Fibroblast of peridontal ligament (primary cell): Measurements from ENCODE around the gene CCT3.
"Not testable (repeated sequence)": the region's sequence is repeated elsewhere in the genome, so short reads cannot be mapped to it uniquely, and the experiment has no call there.

Source experiments
- DNase-seq: peaks from one replicate; pipeline ENCODE4 v3.0.0-alpha.2; 2010; ENCODE audit errors: extremely low read depth

Gene CCT3

DNA sequence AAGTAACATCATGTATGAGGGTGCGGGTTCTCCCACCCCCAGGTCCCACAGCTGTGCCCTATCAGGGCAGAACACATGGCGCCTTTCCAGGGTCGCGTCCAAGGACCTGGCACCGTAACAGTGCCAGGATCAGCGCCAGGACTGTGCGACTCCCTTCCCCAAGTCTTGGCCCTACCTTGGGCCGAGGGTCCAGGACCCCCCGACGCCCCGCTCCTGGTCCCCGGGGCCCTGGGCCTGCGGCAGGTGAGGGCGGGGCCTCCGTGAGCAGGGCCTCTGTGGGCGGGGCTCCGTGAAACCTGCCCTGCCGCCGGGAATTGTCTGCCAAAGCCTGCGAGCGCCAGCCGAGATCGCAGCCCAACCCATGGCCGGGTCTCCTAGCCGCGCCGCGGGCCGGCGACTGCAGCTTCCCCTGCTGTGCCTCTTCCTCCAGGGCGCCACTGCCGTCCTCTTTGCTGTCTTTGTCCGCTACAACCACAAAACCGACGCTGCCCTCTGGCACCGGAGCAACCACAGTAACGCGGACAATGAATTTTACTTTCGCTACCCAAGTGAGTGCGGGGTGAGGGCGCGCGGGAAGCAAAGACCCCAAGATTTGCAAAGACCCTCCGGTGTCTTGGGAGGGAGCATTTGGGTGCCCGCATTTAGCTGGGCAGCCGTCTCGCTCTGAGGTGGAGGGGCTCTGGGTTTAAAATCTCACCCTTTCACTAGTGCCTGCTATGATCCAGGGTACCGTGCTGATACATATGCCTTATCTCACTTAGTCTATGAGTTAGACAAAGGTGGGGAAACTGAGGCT lies 31.0 kb upstream of the CCT3 start, which contains the start of gene RHBG:
RHBG (plus strand) TSS at position 323 of the 796 bp plus-strand sequence; CDS start at position 362, 39 bp downstream.
- peak; percentile 10 for DNase-seq

DNA sequence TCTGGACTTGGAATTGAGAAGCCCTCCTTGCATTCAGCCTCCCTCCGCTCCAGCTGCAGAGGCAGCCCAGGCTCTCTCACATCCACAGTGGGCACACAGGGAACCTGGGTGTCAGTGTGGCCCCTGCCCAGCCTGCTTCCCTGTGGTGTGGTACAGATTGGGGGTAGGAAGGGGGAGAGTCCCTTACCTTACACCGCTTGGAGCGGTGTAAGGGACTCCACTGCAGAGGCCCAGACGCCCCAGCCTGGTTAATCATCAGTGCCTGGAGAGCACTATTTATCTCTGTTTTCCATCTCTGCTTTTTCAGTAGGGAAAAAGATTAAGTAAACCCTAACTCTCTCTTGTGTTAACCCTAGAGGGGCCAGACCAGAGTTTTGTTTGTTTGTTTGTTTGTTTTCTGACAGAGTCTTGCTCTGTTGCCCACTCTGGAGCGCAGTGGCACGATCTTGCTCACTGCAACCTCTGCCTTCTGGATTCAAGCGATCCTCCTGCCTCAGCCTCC lies 30.1 kb upstream of the CCT3 start:
- DNase-seq: no peak

DNA sequence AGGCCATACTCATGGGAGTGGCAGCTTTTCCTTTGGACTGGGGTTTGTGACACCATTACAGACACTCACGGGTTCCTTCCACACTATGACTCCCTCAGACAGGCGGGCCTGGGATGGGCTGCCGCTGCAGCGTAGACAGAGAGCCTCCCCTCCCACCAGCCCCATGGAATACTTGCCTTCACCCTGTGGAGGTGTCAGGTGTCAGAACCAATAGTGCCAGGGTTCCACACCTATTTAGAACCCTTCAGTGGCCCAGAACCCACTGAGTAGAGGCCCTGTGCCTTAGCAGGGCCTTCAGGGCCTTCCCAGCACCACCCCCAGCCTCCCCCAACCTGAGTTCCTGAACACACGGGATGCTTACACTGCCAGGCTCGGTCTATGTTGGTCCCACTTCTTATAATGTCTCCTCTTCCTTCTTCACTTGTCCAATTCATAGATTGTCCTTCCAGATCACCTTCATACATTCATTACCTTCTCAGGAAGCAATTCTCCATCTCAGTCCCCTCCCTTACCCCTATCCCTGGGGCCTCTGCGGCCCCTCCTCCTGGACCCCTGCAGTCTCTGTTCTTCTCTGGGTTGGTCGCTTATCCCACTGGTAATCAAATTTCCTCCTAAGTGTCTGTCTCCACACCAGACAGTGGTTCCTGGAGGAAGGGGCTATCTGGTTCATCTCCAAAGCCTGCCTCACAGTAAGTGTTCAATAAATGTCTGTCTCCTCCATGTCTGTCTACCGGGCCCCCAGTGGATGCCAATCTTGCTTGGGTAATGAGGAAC lies 29.5 kb upstream of the CCT3 start:
- DNase-seq: no peak

DNA sequence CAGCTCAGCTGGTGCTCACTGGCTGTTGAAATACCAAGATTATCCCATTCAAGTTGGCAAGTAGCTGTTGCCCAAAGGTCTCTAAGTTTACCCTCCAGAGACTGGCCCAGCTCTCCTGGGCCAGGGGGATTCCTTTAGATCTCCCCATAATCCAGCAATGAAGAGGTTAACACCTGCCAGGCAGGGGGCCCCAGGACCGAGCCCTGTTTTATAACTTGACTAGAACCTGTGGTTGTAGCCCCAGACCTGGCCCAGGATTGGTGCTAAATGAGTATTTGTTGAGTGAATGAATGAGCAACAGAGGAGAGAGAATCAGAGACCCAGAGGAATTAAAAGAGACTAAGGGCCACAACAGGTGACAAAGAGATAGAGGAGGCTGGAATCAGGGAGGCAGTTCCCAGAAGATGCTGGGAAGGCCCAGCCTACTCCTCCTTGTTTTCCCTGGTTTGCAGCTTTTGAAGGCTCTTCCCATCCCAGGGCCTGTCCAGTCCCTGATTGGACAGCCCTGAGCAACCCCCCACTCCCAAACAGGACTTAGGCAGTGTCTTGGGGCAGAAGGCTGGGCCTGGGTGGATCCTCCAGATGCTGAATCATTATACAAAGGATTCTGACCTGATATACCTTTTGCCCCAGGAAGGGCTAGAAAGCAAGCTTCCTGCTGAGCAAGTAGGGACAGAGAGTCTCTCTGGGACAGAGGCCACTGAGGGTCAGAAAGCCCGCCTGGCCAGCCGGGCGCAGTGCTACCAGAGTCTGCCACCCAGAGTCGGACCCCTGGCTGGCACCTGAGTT lies 28.5 kb upstream of the CCT3 start:
- DNase-seq: no peak

DNA sequence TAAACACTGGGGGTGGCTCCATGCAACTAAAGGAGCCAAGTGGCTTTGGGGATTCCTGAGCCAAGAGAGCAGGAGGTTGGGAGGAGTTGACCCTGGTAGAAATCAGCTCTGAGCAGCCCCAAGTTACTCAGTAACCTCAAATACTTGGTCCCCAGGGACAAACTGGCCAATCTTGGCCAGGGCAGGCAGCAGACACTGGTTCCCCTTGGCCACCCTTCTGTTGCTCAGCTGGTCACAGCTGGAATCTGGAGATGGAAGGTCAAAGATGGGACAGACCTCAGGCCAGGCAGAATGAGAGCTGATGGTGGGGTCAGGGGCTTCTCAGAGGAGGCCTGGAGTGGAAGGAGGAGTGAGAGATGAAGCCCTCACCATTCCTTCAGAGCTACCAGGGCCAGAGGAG lies 27.7 kb upstream of the CCT3 start:
- DNase-seq: no peak

DNA sequence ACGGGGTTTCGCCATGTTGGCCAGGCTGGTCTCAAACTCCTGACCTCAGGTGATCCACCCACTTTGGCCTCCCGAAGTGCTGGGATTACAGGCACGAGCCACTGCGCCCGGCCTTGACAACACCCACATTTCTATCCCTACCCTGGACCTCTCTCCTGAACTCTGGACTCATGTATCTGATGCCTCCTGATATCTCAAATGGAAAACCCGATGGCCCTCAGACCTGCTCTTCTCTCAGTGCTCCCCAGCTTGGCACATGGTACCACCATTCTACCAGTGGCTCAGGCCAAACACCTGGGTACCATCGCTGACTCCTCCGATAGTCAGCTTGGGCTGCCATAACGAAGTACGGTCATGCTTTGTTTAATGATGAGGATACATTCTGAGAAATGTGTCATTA lies 22.4 kb upstream of the CCT3 start:
- no peak for DNase-seq

DNA sequence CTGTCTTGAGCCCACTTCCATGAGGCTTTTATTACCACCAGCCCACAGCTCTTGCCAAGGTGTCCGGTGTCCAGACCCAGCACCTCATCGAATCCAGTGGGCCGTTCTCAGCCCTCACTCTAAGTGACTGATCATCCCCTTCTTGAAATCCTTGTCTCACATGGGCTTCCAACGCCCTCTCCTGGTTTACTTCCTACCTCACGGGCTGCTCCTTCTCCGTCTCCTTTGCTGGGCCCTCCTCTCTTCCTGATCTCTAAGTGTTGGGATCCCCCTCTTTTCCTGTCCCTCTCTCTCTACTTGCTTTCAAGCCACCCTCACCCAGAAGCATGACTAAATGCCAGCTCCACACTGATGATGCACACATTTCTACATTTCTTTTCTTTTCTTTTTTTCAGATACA lies 21.9 kb upstream of the CCT3 start:
- peak; percentile 72 for DNase-seq

DNA sequence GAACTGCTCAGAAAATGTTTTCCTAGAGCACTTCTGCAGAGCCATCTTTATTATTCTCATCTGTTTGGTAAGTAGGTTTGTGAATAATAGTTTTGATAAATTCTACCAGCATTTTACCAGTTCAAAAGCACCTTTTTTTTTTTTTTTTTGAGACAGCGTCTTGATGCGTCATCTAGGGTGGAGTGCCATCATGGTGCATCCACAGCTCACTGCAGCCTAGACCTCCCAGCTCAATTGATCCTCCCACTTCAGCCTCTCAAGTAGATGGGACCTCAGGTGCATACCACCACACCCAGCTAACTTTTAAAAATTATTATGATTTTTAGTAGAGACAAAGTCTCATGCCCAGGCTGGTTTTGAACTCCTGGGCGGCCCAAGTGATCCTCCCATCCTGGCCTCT lies 21.2 kb upstream of the CCT3 start:
- no peak for DNase-seq

DNA sequence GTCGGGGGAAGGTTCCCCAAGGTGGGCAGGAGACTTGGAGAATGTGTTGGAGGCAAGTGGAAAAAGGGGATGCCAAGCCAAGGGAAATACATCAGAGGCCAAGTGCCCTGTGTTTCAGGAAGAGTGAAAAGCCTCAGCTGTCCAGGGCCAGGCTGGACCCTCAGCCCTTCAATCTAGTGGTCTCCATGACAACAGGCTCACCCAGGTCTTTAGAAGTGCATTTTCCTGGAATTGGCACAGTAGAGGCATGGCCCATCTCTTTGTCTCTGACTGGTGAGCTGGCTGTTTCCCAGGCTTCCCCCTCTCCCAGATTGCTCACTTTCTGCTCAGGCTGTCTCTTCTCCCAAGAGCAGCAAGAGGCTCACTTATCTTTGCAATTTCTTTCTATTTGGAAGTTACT lies 20.5 kb upstream of the CCT3 start:
- DNase-seq: no peak

DNA sequence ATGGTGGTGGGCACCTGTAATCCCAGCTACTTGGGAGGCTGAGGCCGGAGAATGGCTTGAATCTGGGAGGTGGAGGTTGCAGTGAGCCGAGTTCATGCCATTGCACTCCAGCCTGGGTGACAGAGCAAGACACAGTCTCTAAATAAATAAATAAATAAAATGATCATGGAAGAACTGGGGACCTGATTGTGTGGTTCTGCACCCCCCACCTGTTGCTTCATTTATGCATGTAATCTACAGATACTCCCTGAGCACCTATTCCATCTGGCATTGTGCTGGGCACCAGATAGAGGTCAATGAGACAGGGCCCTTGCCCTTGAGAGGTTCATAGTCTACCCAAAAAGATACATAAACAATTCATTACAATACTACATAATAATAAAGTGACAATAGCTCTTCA lies 19.9 kb upstream of the CCT3 start:
- DNase-seq: no peak

DNA sequence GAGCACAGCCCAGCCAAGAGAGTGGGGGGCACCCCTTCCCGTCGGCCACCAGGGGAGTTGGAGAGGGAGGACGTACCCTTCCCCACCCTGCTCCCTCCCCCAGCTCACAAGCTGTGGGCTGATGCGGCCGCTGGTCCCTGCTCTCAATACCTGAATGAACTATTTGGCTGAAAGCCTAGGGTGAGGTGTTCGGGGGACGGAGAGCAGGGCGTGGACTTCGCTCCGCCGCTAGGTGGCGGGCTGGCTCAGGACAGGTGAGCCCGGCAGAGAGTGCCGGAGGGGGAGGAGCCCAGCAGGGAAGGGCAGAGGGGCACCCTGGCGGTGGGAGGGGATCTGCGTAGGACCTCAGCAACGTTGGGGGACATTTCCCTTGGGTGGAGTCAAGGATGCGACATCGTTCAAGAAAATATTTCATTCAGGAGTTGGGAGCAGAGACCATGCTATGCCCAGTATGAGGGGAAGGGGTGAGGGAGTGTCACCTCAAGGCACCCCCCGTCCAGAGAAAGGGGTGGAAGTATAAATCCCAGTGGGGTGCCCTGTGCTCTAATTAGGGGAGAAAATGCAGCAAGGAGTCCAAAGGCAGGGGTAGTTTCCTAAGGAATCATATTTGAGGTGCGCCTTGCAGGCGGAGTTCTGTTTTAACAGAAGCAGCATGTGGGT lies 18.9 kb upstream of the CCT3 start:
- no peak for DNase-seq

DNA sequence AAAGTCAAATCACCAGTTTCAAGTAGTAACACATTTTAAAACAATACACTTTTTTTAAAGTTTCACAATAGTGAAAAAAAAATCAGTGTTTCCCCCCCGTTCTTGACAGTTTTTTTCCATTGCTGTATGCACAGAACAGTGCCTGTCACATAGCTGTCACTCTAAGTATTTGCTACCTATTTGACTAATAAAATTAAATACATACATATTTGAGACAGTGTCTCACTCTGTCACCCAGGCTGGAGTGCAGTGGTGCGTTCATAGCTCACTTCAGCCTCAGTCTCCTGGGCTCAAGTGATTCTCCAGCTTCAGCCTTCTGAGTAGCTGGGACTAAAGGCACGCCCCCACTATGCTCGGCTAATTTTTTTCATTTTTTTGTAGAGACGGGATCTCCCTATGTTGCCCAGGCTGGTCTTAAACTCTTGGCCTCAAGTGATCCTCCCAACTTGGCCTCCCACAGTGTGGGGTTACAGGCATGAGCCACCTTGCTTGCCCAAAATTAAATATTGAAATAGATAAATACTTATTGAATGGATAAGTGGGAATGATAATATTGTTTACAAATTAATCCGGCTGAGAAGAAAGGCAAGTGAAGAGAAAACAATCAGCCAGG lies 18.3 kb upstream of the CCT3 start:
- DNase-seq: no peak

DNA sequence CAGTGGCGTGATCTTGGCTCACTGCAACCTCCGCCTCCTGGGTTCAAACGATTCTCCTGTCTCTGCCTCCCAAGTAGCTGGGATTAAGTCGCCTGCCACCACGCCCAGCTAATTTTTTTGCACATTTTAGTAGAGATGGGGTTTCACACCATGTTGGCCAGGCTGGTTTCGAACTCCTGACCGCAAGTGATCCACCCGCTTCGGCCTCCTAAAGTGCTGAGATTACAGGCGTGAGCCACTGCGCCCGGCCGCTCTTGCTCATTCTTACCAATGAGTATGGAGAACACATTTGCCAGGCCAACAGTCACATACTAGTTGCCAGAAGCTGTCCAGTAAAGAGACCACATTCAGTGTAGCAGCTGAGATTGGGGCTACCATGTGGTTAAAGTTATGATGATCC lies 14.4 kb upstream of the CCT3 start:
- DNase-seq: not testable (repeated sequence)

DNA sequence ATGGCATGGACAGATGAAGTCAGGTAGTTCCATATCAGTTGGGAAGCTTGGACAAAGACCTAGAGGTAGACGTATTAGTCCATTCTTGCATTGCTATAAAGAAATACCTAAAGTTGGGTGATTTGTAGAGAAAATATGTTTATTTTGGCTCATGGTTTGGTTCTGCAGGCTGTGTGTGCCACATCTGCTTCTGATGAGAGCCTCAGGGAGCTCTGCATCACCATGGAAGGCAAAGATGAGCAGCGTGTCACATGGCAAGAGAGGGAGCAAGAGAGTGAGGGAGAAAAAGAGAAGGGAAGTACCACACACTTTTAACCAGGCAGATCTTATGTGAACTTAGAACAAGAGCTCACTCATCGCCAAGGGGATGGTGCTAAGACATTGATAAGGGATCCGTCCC lies 9.2 kb upstream of the CCT3 start:
- DNase-seq: peak; percentile 92

DNA sequence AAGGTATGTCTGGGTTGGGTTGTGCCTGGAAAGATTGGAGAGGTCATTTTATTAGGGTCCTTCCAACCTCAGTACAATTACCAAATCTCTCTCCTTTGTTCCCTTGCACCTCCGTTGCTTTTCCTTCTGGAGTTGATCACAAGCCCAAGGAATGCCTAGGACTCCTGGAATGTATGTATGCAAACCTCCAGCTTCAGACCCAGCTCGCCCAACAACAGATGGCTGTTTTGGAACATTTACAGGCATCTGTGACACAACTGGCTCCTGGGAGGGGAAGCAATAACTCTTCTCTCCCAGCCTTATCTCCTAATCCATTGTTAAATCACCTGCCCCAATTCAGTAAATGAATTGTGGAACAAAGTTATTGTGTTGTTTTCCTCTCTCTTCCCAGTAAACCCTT lies 8.5 kb upstream of the CCT3 start:
- DNase-seq: peak; percentile 86

DNA sequence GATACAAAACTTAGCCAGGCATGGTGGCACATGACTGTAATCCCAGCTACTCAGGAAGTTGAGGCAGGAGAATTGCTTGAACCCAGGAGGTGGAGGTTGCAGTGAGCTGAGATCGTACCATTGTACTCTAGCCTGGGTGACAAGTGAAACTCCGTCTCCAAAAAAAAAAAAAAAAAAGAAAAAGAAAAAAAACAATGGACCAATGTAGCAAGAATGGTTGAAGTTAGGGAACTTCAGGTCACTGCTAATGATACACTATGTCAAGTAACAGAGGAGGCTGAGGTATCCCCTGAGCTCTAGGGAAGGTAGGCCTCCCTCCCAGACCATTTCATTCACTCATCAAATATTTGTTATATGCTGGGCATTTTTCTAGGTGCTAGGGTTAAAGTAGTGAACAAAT lies 7.9 kb upstream of the CCT3 start:
- DNase-seq: not testable (repeated sequence)

DNA sequence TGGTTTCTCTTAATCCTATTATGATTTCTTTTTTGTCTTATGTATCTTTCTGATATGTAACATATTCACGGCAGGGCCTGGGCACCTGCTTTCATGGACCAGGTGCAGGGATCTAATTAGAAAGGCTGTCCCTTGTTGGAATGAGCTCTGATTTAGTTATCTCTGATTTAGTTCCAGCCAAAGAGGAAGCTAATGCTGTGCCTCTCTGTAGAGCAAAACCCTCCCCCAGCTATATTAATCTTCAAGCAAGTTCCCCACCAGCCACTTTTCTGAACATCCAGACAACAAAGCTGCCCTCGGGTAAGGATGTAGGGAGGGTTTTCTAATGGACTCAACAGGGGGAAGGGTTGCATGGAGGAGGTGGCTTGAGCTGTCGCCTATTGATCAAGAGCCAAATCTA lies 6.3 kb upstream of the CCT3 start:
- no peak for DNase-seq

DNA sequence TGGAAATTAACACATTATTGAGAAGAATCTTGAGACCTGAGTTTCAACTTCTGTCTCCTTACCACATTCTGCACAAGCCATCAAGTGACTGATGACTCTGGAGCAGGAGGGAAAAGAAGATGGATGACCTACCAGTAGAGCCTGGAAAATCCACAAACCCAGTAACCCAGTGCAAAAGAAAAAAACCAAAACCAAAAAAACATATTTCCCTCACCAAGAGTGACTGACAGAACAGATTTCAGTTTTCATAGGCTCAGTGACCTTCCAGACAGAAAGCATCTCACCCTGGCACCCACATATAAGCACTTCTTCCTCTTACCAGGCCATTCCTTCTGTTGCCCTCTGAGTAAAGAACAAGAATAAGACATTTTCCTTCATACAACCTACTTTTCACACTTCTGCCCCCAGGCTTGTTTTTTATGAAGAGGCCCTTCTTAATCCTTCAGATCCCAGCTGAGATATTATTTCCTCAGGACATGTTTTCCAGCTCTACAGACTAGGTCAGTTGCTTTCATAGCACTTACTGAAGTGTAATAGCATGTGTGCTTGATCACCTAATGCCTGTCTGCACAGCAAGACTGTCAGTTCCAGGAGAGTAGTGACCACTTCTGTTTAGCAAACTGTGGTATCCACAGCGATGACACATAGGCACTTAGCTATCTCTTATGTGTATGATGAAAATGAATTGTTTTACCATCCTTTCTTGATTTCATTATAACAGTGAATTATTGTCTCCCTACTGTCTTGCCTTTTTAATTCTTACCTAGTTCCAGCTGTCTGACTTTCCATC lies 4.3 kb upstream of the CCT3 start:
- DNase-seq: peak; percentile 40

DNA sequence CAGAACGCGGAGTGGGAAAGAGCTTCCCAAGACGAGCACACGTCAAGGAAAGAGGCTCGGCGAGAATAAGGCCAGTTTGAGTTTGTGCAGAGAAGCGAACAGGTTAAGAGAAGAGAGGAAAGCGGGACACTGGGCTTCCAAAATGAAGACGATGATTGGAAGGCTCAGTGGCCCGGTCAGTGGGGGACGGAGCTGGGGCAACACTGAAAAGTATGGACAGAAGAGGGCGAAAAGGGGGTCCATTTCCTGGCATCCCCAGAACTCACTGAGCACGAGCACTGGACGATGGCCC lies 258 bp downstream of the CCT3 start:
- DNase-seq: no peak

DNA sequence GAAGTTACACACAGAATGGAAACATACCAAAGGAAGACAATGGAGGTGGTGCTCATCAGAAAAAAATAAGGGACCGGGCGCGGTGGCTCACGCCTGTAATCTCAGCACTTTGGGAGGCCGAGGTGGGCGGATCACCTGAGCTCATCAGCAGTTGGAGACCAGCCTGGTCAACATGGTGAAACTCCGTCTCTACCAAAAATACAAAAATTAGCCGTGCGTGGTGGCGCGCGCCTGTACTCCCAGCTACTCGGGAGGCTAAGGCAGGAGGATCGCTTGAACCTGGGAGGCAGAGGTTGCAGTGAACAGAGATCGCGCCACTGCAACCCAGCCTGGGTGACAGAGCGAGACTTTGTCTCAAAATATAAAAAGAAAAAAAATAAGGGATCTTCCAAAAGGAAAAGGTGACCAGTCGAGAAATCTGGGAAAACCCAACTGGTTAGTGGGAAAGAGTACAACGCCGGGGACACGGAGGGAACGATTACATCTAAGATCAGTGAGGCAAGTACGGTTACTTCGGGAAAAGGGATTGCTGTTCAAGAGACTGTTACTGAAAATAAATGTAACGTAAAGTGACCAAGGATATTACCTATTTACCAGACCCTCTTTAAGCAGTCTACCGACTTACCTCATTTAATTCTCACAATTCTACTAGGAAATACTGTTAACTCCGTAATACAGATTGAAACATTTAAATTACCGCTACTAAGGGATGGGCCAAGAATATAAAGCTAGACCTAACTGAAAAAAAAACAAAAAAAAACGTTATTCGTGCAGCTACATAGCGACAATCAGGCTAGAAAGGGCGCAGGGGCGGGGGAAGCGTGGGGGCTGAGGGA lies 822 bp downstream of the CCT3 start:
- DNase-seq: peak; percentile 22
